ENCODE measurements around the gene PARD3B.

Gene PARD3B

DNA sequence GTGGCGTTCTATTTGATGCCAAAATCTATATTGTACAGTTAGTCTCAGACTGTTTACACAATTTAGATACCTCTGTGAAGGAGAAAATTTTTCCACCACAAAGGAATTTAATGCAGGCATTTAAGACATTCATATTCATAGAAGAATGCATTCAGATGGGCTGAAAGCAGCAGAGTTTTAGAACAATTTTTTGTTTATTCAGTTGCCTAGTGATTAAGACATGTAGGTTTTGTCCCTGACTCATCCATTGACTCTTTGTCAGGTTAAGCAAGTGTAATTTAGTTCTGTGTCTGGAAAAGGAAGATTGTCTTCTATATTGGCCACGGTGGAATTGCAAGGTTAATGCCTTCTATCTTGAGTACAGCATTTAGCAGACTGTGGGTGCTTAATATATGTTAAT, 515.0 kb downstream of the PARD3B start:
- Histone ChIP-seq H3K36me3 (ENCODE audit: control insufficient read depth, low read length) (no peaks in the 10 kb centered on the region), H3K4me1 (ENCODE audit: control insufficient read depth, low read length) (no peaks in the 10 kb centered on the region), H3K27ac (ENCODE audit: low read depth, low read length) (no peak overlapping the region), H3F3A (ENCODE audit: control insufficient read depth, insufficient read depth) (no peaks in the 10 kb centered on the region), H4K20me1 (ENCODE audit: control insufficient read depth, insufficient read depth, low read depth, low read length) (no peaks in the 10 kb centered on the region), H3K27me3 (ENCODE audit: control insufficient read depth, low read length) (no peaks in the 10 kb centered on the region), H3K9me2 (replicated peaks; ENCODE audit: control insufficient read depth, low read length) (no peaks in the 10 kb centered on the region), H3K79me2 (ENCODE audit: control insufficient read depth, low read length) (no peaks in the 10 kb centered on the region), H3K4me3 (ENCODE audit: low read length) (no peak overlapping the region), H3K9me3 (ENCODE audit: control insufficient read depth, insufficient read depth, low read length) (no peaks in the 10 kb centered on the region), H3K4me2 (ENCODE audit: low read length) (no peak overlapping the region)
- TF ChIP-seq EZH2phosphoT487 (IDR thresholded peaks at IDR 0.05; ENCODE audit: borderline replicate concordance, low read length), result no peak
- TF ChIP-seq, protein P1, sequence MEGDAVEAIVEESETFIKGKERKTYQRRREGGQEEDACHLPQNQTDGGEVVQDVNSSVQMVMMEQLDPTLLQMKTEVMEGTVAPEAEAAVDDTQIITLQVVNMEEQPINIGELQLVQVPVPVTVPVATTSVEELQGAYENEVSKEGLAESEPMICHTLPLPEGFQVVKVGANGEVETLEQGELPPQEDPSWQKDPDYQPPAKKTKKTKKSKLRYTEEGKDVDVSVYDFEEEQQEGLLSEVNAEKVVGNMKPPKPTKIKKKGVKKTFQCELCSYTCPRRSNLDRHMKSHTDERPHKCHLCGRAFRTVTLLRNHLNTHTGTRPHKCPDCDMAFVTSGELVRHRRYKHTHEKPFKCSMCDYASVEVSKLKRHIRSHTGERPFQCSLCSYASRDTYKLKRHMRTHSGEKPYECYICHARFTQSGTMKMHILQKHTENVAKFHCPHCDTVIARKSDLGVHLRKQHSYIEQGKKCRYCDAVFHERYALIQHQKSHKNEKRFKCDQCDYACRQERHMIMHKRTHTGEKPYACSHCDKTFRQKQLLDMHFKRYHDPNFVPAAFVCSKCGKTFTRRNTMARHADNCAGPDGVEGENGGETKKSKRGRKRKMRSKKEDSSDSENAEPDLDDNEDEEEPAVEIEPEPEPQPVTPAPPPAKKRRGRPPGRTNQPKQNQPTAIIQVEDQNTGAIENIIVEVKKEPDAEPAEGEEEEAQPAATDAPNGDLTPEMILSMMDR (IDR thresholded peaks at IDR 0.05; ENCODE audit: low read depth, low read length, poor library complexity, severe bottlenecking), result no peak

DNA sequence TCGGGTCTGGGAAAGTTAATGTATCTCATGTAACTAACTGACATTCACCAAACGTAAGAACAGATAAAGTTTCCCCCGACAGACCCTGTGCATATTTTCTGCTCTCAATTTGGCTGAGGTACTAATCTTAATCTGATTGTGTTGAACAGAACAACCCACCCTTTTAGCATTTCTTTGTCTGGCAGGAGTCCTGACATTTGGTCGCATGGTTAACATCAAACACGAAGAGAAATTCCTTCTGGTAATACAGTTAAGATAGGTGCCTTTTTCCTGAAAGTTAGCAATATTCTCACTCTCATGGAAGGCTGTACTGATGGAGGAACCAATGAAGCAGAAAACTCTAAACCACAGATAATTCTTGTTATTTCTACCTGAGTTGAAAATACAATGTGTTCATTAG, 520.8 kb downstream of the PARD3B start:
- Histone ChIP-seq H3K4me2 (ENCODE audit: low read length) (no peak overlapping the region), H3K4me3 (ENCODE audit: low read length) (no peak overlapping the region), H3K4me1 (ENCODE audit: control insufficient read depth, low read length) (no peaks in the 10 kb centered on the region), H3K9me2 (replicated peaks; ENCODE audit: control insufficient read depth, low read length) (no peaks in the 10 kb centered on the region), H3K9me3 (ENCODE audit: control insufficient read depth, insufficient read depth, low read length) (no peaks in the 10 kb centered on the region), H3K36me3 (ENCODE audit: control insufficient read depth, low read length) (no peaks in the 10 kb centered on the region), H3K27ac (ENCODE audit: low read depth, low read length) (no peak overlapping the region), H3K27me3 (ENCODE audit: control insufficient read depth, low read length) (no peaks in the 10 kb centered on the region), H3K79me2 (ENCODE audit: control insufficient read depth, low read length) (no peaks in the 10 kb centered on the region), H4K20me1 (ENCODE audit: control insufficient read depth, insufficient read depth, low read depth, low read length) (no peaks in the 10 kb centered on the region), H3F3A (ENCODE audit: control insufficient read depth, insufficient read depth) (no peaks in the 10 kb centered on the region)
- TF ChIP-seq EZH2phosphoT487 (IDR thresholded peaks at IDR 0.05; ENCODE audit: borderline replicate concordance, low read length), result no peak
- TF ChIP-seq, protein P1 (IDR thresholded peaks at IDR 0.05; ENCODE audit: low read depth, low read length, poor library complexity, severe bottlenecking), result no peak

DNA sequence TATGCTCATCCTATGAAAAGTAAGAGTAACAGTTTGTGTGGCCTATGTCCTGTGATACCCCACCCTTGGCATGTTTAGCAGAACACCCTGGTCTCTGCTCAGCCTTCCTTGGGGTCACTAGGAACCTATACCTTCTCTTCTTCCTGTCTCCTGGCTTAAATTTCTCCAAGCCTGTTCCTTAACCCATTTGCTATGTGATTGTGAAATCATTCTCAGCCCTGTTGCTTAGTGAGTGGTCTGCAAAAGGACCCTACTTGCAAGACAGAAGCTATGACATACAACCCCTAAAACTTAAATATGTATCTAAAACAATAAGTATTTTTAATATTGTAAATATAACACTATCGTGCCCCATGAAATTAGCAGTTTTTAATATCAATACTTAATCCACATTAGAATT, 524.7 kb downstream of the PARD3B start:
- Histone ChIP-seq H3F3A (ENCODE audit: control insufficient read depth, insufficient read depth) (no peaks in the 10 kb centered on the region), H3K4me1 (ENCODE audit: control insufficient read depth, low read length) (no peaks in the 10 kb centered on the region), H4K20me1 (ENCODE audit: control insufficient read depth, insufficient read depth, low read depth, low read length) (no peaks in the 10 kb centered on the region), H3K9me3 (ENCODE audit: control insufficient read depth, insufficient read depth, low read length) (no peaks in the 10 kb centered on the region), H3K36me3 (ENCODE audit: control insufficient read depth, low read length) (no peaks in the 10 kb centered on the region), H3K27ac (ENCODE audit: low read depth, low read length) (no peak overlapping the region), H3K4me3 (ENCODE audit: low read length) (no peak overlapping the region), H3K4me2 (ENCODE audit: low read length) (no peak overlapping the region), H3K9me2 (replicated peaks; ENCODE audit: control insufficient read depth, low read length) (no peaks in the 10 kb centered on the region), H3K27me3 (ENCODE audit: control insufficient read depth, low read length) (no peaks in the 10 kb centered on the region), H3K79me2 (ENCODE audit: control insufficient read depth, low read length) (no peaks in the 10 kb centered on the region)
- TF ChIP-seq EZH2phosphoT487 (IDR thresholded peaks at IDR 0.05; ENCODE audit: borderline replicate concordance, low read length), result no peak
- TF ChIP-seq, protein P1 (IDR thresholded peaks at IDR 0.05; ENCODE audit: low read depth, low read length, poor library complexity, severe bottlenecking), result no peak

DNA sequence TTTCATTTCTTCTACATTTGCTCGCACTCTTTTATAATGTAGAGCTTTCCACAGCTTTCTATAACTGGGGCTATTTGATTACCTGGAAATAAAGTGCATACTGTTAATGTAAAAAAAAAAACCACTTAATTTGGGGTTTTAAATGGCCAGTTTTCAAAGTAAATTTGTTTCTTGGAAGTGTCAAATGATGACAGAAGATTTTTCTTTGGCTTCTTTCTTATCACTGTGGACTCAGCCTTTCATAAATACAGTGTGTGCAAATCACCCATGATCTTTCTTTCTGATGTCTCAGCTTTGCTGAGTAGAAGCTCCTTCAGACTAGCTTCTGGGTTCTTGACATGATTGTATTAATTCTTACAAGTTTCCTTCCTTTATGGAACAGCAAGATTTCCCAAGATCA, 525.6 kb downstream of the PARD3B start:
- H3K27me3 ChIP-seq (ENCODE audit: control insufficient read depth, low read length), result no peaks in the 10 kb centered on the region
- no peaks in the 10 kb centered on the region for H3K79me2 ChIP-seq (ENCODE audit: control insufficient read depth, low read length)
- H3K9me2 ChIP-seq (replicated peaks; ENCODE audit: control insufficient read depth, low read length), result no peaks in the 10 kb centered on the region
- H3F3A ChIP-seq (ENCODE audit: control insufficient read depth, insufficient read depth), result no peaks in the 10 kb centered on the region
- H3K9me3 ChIP-seq (ENCODE audit: control insufficient read depth, insufficient read depth, low read length), result no peaks in the 10 kb centered on the region
- H3K4me2 ChIP-seq (ENCODE audit: low read length), result no peak overlapping the region
- no peaks in the 10 kb centered on the region for H3K4me1 ChIP-seq (ENCODE audit: control insufficient read depth, low read length)
- H3K36me3 ChIP-seq (ENCODE audit: control insufficient read depth, low read length), result no peaks in the 10 kb centered on the region
- H4K20me1 ChIP-seq (ENCODE audit: control insufficient read depth, insufficient read depth, low read depth, low read length), result no peaks in the 10 kb centered on the region
- H3K27ac ChIP-seq (ENCODE audit: low read depth, low read length), result no peak overlapping the region
- TF ChIP-seq EZH2phosphoT487 (IDR thresholded peaks at IDR 0.05; ENCODE audit: borderline replicate concordance, low read length), result no peak
- TF ChIP-seq, protein P1 (IDR thresholded peaks at IDR 0.05; ENCODE audit: low read depth, low read length, poor library complexity, severe bottlenecking), result no peak
- no peak overlapping the region for H3K4me3 ChIP-seq (ENCODE audit: low read length)
